AG09309 (cell line): ENCODE results near the gene ATOH7.
"Not testable (repeated sequence)": the region's sequence is repeated elsewhere in the genome, so short reads cannot be mapped to it uniquely, and the experiment has no call there.

ENCODE experiments used
- DNase-seq: peaks from one replicate; pipeline ENCODE4 v3.0.0-alpha.2; 2010; ENCODE audit warnings: low read depth
- H3K4me3 ChIP-seq: 2 replicates; pipeline ENCODE4 v1.5.1; 2011; ENCODE audit warnings: mild to moderate bottlenecking, low read depth, low read length, moderate library complexity; ENCODE audit not compliant: control insufficient read depth
- TF ChIP-seq, protein P1 (sequence below): IDR thresholded peaks from 2 replicates; pipeline ENCODE4 v1.5.1; 2011; ENCODE audit warnings: mild to moderate bottlenecking, low read depth, low read length, inconsistent platforms; ENCODE audit not compliant: insufficient read depth, control insufficient read depth; ENCODE audit errors: missing control alignments

The ATOH7 gene

DNA sequence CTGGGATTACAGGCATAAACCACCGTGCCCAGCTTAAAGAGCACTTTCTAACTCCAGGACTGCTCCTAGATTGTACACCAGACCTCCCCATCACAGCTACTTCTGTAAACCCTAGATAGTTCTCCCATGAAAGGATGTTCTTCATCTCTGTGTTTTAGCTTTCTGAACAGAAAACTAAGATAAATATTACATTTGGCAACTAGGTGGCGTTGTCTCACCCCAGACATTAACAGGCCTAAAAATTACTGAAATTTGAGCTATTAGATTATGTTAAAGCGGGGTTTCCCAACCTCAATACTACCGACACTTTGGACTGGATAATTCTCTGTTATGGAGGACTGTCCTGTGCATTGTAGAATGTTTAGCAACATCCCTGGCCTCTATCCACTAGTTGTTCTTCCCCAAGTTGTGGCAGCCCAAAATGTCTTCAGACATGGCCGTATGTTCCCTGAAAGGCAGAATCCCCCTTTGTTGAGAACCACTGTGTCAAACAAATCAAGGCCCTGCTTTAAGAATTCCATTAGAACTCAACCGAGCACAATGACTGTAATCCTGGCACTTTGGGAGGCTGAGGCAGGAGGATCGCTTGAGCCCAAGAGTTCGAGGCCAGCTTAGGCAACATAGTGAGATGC, 19.1 kb downstream of the ATOH7 start:
- TF ChIP-seq, protein P1, sequence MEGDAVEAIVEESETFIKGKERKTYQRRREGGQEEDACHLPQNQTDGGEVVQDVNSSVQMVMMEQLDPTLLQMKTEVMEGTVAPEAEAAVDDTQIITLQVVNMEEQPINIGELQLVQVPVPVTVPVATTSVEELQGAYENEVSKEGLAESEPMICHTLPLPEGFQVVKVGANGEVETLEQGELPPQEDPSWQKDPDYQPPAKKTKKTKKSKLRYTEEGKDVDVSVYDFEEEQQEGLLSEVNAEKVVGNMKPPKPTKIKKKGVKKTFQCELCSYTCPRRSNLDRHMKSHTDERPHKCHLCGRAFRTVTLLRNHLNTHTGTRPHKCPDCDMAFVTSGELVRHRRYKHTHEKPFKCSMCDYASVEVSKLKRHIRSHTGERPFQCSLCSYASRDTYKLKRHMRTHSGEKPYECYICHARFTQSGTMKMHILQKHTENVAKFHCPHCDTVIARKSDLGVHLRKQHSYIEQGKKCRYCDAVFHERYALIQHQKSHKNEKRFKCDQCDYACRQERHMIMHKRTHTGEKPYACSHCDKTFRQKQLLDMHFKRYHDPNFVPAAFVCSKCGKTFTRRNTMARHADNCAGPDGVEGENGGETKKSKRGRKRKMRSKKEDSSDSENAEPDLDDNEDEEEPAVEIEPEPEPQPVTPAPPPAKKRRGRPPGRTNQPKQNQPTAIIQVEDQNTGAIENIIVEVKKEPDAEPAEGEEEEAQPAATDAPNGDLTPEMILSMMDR: peak; percentile 47
- DNase-seq: no peak
- no peak overlapping the region for H3K4me3 ChIP-seq

DNA sequence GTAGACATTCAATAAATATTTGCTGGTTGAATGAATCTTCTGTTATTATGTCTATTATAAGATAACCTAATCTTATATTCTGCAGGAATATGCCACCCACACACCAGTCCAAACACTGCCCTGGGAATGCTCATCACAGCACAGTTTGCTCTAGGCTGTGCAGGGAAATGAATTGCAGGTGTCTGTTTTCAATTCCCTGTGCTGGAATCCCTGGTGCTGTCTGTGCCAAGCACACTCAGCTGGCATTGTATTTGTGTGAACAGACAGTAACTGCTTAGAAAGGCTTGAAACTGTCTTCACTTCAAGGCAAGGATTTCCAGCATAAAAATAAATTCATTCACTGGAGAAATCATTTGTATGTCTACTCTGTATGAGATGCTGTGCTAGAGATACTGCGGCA, 20.2 kb downstream of the ATOH7 start:
- H3K4me3 ChIP-seq: no peak overlapping the region
- TF ChIP-seq, protein P1: no peak
- DNase-seq: no peak

DNA sequence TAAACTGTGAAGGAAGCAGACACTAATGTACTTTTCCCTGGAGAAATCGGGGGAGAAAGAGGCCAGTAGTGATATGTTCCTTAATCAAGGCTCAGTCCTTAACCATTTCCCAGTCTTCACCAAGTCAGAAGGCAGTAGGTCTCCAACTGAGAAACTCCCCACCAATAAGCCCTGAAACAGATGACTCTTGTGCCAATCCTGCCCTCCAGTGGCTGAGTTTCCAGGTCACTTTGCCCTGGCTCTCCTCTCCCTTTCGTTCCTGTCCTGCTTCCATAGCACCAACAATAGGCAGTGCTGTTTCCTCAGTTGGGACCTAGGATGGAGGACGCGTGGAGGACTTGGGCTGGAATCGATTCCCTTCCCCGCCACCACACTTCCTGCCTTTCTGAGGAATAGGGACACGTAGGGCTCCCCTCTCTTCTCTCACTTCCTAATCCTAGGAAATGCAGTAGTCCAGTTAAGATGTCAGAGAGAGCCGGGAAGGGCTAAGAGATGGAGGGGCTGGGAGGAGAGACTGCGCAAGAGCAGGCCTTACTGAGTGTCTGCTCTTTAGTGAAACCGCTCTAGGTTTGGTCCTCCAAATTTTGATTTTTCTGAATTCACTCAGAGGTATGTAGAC, 23.4 kb downstream of the ATOH7 start:
- TF ChIP-seq, protein P1: peak; percentile 72
- DNase-seq: peak; percentile 52
- H3K4me3 ChIP-seq: no peak overlapping the region

DNA sequence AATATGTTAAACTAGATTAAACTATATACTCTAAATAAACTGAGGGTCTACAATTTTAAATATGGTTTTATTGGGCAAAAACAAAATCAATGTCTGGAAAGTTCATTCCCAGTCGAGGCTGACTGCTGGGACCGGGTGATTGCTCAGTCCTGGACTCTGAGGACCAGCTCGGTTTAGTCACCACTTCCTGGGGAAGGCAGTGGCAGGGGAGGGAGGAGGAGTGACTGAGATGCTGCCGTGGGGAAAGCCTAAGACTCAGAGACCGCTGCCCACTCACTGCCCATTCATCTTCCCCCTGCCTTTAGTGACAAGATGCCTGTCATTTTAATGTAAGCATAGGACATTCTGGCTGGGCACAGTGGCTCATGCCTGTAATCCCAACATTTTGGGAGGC, 29.0 kb downstream of the ATOH7 start:
- TF ChIP-seq, protein P1: no peak
- H3K4me3 ChIP-seq: no peak overlapping the region
- peak; percentile 39 for DNase-seq

DNA sequence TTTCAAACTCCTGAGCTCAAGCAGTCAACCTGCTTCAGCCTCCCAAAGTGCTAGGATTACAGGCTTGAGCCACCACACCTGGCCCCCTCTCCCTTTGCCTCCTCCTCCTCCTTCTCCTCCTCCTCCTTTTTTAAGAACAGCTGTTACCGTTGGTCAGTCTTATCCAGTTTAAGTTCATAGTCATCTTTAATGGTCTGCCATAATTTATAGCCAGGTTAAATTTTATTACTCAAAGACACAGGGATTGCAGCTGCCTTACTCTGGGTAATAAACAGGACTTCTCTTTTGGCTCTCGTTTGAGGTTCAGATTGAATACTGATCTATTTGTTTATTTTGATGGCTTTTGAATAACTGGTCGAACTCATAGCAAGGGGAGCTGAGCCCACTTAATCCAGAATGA, 35.2 kb downstream of the ATOH7 start:
- TF ChIP-seq, protein P1: no peak
- no peak overlapping the region for H3K4me3 ChIP-seq
- DNase-seq: no peak

DNA sequence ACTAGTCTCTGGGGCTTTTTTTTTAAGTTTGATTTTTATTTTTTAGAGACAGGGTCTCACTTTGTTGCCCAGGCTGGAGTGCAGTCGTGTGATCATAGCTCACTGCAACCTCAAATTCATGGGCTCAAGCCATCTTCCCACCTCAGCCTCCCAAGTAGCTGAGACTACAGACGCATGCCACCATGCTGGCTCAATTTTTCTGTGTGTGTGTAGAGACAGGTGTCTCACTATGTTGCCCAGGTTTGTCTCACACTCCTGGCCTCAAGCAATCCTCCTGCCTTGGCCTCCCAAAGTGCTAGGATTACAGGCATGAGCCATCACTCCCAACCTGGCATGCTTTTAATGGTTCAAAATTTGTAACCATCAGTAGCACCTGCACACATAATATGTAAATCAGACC, 36.1 kb downstream of the ATOH7 start:
- H3K4me3 ChIP-seq, DNase-seq: not testable (repeated sequence)

DNA sequence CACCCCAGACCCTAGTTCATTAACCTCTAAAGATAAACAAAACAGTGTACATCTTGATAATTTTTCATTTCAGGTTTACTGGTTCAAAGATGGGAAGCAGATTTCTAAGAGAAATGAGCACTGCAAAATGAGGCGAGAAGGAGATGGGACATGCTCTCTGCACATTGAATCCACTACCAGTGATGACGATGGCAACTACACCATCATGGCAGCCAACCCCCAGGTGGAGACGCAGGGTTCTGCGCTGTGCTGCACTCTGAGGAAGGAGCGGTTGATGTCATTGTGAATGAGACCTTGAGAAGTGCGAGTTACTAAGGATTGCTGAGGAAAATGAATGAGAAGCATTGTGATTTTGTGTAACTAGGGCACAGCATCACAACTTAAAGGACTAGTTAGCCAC, 37.6 kb downstream of the ATOH7 start:
- TF ChIP-seq, protein P1: no peak
- no peak for DNase-seq

More for the DNA sequence above, 37.6 kb downstream of the ATOH7 start:
- H3K4me3 ChIP-seq: no peak overlapping the region
